ENCODE measurements around the gene ACRBP.

The ACRBP gene

DNA sequence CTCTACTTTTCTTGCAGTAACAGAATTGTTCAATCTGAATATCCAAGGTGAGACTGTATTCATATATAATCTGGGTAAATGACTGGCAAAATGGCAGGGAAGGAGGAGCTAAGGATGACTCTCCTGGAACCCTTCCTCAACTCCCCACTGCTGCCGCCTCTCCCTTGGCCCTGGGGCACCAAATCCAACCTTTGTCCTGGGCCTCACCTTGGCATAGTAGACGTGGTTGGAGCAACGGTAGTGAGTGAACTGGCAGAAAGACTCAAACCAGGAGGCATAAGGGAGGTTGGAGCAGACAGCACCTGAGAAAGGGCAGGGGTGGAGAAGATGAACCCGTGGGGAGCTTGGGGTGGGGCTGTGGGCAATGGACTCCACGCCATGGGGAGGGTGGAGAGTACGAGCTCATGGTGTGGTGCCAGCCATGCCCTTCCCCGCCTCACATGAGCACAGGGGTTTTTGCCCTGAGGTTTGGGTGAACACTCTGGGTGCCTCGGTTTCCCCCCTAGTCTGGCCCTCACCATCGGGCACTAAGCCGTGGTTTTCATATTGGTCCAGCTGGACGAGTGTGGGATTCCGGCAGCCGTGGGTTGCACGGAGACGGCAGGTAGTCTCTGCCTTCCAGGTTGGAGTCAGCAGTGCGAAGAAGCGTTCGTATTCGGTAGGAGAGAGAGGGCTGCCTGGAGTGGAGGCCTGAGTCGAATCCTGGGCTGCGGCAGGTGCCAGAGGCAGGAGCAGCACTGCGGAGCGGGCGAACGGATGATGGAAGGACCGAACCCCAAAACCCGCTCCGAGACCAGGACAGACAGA lies 753 bp downstream of the ACRBP start:
- no peak for DNase-seq

DNA sequence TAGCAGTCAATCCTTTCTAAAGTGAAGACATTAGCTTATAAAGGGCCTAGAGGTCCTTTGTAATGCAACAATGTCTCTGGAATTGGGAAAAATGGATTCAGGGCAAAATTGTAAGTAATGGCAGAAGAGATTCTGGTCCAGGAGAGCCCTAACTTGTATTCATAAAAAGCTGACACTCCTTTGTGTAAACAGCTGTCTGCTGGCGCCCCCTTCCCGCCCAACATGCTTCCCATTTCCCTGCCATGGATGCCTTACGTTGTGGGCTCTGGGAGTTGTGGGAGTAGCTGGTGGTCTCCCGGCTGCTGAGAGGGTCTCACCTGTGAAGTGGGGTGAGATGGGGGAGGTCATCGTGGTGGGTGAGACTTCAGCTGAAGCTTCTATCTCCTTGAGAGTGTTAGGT lies 2.3 kb downstream of the ACRBP start:
- no peak for DNase-seq

DNA sequence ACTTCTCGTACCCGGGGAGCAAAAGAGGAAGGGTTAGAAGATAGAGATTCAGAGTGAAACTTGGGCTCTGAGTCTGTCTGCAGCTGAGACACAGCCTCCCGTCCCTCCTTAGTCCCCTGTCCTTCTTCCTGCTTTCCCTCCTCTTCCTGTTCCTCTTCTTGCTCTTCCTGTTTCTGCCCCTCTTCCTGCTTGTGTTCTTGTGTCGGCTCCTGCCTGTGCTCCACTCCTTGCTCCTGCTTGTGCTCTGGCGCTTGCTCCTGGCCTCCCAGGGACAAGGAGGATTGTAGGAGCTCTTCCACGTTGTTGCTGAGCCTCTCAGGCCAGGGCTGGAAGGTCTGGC lies 3.0 kb downstream of the ACRBP start:
- DNase-seq: no peak

DNA sequence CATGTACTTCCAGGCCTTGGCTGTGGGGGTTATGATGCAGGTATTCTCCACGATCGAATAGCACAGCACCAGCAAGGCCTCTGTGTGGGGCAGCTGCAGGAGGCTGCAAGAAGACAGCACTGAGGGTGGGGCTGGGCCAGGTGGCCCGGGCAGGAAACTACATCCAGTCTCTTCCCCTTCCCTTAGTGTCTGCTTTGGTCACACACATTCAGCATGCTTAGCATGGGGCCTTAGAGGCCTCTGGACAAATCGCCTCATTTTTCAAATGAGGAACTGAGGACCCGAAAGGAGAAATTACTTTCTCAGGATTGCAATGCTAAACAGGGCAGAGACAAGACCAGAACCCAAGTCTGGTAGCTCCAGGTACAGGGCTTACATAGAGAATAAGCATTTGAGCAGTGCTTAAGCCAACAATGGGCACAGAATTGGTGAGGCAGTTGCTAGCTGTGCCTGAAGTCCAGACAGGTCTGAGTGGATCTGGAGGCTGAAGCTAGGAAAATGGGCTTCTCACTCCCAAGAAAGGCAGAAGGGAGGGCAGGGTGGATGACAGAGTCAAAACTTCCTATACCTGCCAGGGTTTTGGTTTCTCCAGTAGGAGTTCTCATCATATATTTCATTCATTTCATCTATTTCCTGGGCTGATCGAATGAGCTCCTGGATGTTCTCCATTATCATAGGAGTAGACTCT lies 3.5 kb downstream of the ACRBP start:
- DNase-seq: no peak

DNA sequence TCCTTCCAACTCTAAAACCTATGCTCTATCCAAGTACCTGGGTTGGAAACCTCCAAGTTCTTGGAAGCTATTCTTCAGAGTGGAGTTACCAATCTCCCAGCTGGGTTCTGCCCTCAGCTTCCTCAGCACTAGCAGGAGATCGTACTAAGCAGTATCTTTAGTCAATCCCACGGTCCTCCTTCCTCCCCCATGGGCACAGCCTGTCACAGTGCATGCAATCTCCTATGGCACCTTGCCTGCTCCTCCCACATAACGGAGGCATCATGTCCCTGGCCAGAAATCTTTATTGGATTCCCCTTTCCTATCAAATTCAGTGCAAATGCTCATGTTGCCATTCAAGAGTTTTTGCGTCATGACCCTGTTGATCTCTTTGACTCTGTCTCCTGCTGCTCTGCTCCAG lies 6.1 kb downstream of the ACRBP start:
- no peak for DNase-seq

DNA sequence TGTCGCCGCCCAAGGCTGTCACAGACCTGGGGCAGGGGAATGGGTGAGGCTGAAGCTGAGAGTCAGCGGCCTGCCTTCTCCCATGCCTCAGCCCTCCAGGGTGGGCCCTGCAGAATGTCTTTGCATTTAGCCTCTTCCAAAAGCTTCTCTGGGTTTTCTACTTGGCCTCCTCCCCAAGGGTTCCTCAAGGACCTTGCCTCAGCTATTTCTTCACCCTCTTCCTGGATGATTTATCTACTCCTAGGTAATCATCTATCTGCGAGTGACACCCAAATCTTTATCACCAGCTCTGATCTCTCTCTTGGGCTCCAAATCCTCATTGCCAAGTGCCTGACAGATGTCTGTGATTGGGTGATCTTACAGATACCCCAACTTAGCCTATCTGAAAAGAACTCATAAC lies 6.7 kb downstream of the ACRBP start:
- no peak for DNase-seq

DNA sequence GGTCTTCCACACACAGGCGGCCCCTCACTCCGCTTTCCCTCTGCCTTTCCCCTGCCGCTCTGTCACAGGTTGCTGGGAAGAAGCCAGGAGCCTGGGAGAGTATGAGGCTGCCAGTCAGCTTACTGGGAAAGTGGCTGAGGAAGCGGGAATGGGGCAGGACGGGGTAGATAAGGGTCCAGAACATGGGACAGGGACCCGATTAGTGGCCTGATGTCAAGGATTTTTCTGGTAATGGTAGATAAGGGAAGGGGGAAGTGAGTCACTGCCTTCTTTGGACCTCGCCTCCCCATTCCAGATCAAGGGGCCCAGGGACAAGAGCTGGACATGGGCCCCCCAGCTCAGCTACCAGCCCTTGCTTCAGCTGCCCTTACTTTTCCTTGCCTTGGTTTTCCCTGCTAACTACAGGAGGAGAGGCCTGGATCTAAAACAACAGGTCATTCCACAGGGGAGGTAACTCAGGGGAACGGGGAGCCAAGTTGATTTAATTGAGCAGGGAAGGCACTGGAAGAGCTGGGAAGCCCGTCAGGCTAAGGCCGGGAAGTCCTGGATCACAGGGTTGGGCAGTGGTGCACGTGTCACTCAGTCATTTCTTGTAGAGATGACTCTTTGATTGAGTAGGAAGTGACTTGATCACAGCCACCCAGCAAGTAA lies 8.0 kb downstream of the ACRBP start:
- no peak for DNase-seq

DNA sequence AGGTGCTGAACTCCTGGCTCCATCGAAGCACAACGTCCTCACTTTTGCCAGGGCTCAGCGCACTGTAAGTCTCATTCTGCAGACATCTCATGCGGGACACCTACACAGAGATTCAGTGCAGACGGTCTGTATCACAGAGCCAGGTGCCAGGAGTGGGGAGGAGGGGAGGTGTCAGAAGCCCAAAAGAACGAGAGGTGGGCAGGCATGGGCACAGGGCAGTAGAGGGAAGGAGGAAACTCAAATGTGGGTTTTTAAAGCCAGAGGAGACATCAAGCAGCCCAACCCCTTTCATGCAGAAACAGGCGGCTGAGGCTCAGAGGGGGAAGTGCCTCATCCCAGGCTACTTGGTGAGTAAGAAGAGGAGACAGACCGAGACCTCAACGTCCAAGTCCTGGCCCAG lies 8.9 kb downstream of the ACRBP start:
- no peak for DNase-seq

DNA sequence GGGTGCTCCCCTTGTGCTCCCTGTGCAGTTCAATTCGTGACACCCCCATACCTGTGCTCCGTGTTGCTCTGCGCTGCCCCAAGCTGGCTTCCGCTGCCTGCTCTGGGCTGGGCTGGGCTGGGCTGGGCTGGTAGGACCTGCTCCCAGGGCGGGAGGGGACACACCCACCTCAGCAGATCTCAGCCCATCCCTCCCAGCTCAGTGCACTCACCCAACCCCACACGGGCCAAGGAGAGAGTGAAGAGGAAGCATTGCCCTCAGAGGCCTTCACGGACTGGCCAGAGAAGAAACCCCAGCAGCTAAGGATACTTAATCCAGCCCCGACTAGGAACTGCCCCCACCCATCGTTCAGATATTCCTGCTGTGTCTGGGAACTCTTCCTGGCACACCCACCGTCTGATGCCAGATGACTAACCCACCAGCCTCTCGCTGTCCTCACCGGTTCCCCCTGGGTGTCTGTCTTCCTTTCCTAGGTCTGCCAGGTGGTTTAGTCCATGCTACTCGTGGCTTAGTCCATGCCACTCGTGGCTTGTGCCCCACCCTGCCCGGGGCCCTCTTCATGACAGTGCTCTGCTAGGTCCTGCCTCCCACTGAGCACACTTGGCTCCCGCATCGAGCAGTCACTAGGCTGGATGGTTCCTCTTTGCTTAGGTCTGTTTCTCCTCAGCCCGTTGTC lies 11.2 kb downstream of the ACRBP start, which contains the start of gene LPAR5:
Gene LPAR5, minus strand, starts transcription at position 104 of the 676 bp plus-strand sequence. CDS start 14,711 bp downstream, outside the sequence.
- no peak for DNase-seq

DNA sequence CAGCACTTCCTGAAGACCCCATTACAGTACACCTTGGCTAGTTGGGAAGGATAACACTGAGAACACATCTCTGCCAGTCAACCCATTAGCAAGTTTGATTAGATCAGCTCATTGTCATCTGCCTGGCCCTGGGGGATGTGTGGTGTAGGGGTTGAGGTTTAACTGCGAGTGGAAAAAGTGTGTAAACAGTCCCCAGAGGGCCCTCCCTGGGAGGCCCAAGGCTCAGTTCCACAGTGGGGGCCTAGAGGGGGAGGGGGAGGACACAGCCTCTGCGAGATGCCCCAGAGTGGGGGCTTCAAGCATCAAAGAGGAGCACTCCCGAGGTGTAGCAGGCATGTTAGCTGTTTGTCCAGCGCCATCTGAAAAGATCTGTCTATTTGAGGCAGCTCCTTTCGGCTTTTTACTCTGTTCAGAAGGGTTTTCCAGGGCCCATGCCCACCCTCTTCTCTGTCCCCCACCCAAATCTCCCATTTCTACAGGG lies 11.8 kb downstream of the ACRBP start:
- peak; percentile 61 for DNase-seq

DNA sequence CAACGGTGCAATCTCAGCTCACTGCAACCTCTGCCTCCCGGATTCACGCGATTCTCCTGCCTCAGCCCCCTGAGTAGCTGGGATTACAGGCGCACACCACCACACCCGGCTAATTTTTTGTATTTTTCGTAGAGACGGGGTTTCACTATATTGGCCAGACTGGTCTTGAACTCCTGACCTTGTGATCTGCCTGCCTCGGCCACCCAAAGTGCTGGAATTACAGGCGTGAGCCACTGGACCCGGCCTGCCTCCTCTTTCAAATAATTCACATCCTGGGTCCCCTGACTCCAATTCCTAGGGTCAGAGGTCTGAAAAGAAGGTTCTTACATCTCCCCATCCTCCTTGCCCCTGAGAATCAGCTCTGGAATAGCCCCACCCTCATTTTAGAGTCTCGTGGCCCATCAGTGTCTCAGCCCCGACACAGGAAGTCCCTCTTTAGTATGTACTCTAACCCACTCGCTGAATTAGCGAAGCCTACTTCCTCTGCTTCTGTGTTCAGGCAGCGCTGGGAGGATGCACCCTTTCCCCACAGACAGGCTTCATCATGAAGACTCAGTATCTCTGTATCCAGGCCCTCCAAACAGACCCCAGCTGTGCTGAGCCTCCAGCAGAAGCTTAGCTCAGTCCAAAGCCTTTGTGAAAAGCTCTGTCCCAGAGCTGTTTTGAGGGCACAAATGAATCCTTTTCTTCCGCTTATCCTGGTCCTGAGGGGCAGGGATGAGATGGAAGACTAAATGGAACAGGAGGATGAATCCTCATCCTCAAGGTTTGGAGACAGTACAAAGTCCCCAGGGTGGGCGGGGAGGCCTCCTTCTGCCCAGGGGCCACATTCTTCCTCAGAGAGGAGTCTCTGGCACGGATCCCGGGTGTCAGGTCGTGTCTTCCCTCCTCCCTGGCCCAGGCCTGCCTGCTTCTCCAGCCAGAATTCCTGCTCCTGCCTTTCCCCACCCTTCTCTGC lies 14.9 kb downstream of the ACRBP start:
- peak; percentile 52 for DNase-seq

DNA sequence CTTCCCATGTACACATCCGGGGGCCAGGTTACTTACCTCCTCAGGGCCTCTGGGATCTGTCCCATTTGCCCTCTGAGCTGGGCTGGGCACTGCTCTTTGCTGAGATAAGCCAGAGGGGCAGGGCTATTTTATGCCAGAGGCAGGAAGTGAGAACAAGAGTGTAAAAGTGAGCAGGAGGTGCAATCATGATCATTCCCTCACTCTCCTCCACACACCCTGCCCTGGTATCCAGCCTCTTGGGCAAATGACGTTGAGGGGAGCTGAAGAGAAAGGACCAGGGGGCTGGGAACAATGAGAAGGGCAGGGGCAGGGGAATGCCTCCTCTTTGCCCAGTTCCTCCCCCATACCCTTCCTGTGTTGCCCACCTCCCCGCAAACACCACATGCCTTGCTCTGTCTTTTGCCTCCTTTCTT lies 15.7 kb downstream of the ACRBP start:
- DNase-seq: no peak

DNA sequence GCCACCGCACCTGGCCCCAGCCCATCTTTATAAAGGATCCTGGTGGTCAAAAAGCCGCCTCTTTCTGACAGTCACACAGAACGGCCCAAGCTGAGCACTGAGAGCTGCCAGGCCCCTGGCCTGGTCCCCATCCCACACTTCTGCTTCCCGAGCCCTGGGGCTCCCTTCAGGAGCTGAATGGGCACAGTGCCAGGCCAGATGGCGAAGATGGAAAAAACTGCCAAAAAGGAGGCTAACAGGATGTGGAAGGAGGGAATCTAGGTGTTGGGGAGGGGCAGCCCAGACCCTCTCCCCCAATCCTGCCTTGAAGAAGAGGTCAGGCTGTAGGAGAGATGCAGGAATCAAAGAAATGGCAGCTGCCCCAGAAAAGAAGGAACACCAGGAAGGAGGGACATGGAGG lies 16.5 kb downstream of the ACRBP start:
- DNase-seq: no peak

DNA sequence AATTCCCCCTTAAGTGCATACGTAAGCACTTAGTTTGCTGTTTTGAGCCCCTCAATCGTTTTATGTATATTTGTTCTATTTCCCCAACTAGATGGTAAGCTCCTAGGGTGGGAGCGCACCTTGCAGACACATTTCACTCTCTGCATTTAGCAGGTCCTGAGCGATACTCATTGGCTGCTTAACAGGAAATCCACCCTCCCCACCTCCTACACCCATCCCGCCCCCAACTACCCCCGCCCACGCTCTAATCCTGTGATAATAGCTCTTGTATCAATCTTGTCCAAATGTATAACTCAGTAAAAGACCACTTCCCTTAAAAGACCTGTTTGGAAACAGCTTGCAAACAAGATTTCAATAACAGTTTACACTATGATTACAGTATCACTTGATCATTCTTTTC lies 19.6 kb downstream of the ACRBP start:
- peak; percentile 45 for DNase-seq

DNA sequence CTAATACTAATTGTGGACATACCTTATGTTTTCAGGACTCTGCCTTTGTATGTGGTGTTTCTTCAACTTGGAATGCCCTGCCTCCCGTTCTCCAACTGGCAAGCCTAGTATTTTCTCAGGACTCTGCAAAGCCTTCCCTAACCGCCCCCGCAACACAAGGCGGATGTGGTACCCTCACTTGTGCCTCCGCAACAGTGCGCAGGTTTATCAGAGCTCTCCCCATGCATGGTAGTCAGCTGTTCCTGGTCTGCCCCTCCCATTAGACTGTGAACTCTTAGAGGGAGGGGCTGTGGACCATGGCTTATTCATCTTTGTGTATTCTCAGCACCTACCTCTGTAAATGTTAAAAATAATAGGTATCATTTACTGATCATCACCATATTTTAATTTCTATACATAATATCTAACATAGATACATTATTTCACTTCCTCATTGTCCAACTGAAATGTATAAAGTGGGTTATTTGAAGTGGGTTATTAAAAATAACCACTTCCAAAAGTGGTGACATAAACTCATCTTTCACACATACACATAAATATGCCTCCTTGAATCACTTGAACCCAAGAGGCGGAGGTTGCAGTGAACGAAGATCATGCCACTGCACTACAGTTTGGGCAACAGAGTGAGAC lies 20.5 kb downstream of the ACRBP start:
- DNase-seq: no peak

DNA sequence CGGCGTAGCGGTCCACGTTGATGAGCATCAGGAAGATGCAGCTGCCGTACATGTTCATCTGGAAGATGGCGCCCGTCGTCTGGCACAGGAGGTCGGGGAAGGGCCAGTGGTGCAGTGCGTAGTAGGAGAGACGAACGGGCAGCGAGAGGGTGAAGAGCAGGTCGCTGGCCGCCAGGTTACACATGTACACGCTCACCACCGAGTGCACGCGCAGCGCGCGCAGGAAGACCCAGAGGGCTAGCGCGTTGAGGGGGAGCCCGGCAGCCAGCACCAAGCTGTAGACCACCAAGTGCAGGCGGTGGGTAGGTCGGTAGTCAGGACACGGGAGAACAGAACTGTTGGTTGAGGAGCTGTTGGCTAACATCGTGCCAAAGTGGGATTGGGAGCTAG lies 26.4 kb downstream of the ACRBP start:
- DNase-seq: no peak

DNA sequence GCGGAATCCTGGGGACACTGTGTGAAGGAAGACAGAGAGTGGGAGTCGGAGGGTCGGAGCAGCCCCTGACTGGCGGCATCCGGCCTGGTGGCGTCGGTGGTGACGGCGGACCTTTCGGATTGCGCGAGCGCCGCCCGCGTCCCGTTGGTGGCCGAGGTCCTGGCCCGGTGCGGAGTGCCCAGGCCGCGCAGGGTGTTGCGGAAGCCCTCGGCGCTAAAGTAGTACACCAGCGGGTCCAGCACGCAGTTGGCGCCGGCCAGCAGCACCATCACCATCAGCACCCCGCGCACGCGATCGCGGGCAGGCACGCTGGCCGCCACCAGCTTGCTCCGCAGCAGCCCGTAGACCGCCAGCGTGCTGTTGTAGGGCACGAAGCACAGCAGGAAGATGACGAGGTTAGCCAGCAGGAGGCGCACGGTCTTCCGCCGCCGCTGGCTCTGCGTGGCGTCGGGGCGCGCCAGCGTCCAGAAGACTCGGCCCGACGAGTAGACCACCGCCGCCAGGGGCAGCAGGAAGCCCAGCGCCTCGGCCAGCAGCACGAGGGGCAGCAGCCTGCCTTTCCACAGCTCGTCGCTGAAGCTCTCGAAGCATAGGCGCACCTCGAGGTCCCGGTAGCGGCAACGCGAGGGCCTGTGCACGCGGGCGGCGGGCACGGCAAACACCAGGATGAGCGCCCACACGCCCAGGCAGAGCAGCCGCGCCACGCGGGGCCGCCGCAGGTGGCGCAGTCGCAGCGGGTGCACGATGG lies 26.9 kb downstream of the ACRBP start:
- DNase-seq: peak; percentile 61

DNA sequence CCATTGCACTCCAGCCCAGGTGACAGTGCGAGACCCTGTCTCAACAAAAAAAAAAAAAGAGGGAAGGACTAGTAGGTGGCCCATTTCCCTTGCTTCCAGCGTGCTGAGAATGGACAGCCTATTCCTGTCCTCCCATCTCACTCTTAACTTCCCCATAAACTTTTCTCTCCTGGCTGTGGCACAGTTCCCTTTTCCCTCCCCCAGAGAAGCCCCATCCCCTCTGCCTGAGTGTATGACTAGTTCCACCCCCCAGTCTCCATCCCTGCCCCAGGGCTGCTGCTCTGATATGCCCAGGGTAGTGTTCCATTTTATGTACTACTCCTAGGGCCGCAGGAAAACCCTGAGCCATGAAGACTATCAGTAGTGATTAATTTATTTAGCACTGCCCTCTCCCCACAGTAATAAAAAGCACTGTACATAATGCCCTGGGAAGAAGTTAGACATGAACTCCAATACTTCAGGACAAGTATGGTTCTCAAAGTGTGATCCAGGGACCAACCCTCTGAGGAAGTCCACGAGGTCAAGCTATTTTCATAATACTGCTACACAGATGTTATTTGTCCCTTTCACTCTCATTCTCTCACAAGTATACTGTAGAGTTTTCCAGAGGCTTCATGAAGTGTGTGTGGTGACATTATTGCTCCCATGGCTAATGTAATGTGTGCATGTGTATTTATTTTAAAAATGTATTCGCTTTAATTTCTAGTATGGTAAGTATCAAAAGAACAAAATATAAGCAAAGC lies 28.6 kb downstream of the ACRBP start:
- DNase-seq: no peak

DNA sequence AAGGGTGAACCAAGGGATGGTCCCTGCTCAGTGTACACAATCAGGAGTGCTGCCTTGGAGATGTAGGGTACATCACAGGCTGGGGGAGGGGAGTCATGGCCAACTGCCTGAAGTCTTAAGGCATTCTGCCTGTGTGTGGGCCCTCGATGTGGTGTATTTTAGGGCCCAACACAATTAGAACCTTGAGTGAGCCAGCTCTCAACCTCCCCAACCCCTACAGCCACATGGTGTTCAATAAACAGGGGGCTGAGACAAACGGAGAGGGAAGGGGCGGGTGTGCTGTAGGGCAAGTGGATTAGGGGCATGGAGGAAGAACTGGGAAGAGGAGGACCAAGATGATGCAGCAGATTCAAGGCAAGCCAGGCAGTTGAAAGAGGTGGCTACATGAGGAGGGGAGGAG lies 31.4 kb downstream of the ACRBP start:
- DNase-seq: no peak

DNA sequence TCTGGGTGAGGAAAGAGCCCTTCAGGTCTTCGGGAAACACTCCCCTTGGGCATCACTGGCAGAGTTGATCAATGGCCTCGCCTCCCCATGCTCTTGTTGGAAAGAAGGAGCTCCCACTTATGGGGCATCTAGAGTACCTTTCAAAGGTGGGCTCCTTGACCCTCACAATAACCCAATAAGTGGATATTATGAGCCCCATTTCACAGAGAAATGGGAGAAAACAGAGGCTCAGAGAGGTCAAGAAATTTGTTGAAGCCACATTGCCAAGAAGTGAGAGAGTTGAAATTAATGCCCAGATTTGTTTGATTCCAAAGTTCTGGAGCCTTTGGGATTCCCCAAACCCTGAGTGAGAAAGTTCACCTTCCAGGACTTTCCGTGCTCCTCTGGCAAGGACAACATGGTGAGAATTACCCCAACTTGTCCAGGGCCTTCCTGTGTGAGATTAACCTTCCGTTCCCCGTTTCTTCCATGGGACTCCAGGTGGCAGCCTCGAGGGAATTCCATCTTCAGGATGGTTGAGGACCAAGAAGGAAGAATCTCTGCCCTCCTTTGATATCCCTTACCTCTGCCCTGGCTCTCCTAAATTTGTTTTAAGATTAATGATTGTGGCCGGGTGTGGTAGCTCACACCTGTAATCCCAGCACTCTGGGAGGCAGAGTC lies 32.6 kb downstream of the ACRBP start:
- no peak for DNase-seq
